Mesenchymal stem cell (in vitro differentiated cells and primary cell): Measurements from ENCODE around the gene ZNF22.
A peak's percentile ranks its signal among the peaks of the same experiment; 100 is the strongest.

ENCODE experiments used
- DNase-seq: peaks from one replicate; pipeline ENCODE4 v3.0.0-alpha.2; 2013
- H2AFZ ChIP-seq: one replicate; pipeline ENCODE4 v1.6.1; 2013; ENCODE audit warnings: low read depth, mild to moderate bottlenecking, control low read depth, inconsistent platforms, low read length, moderate library complexity
- H2AK5ac ChIP-seq: 2 replicates; pipeline ENCODE4 v1.6.1; 2013; ENCODE audit warnings: low read length, moderate library complexity, mild to moderate bottlenecking, inconsistent platforms; ENCODE audit not compliant: severe bottlenecking
- H2BK120ac ChIP-seq: one replicate; pipeline ENCODE4 v1.6.1; 2013; ENCODE audit warnings: low read depth, mild to moderate bottlenecking, inconsistent platforms, low read length, moderate library complexity
- H2BK12ac ChIP-seq, 2 experiments: one replicate each; pipeline ENCODE4 v1.6.1; 2013; ENCODE audit warnings: inconsistent platforms in 2 of 2, low read length in 2 of 2, mild to moderate bottlenecking in 2 of 2, moderate library complexity in 2 of 2, control low read depth in 1 of 2
- H2BK15ac ChIP-seq: one replicate; pipeline ENCODE4 v1.6.1; 2013; ENCODE audit warnings: mild to moderate bottlenecking, low read depth, inconsistent platforms; ENCODE audit not compliant: poor library complexity, severe bottlenecking
- H2BK5ac ChIP-seq: 2 replicates; pipeline ENCODE4 v1.6.1; 2013; ENCODE audit warnings: low read depth, mild to moderate bottlenecking, low read length, control low read depth, inconsistent platforms; ENCODE audit not compliant: poor library complexity, severe bottlenecking
- H3K14ac ChIP-seq, 2 experiments: one replicate each; pipeline ENCODE4 v1.6.1; 2013; ENCODE audit warnings: inconsistent platforms in 2 of 2, low read length in 2 of 2, control low read depth in 1 of 2, mild to moderate bottlenecking in 1 of 2, moderate library complexity in 1 of 2
- H3K18ac ChIP-seq, 2 experiments: one replicate each; pipeline ENCODE4 v1.6.1; 2013; ENCODE audit warnings: inconsistent platforms in 2 of 2, low read length in 2 of 2, control low read depth in 1 of 2, low read depth in 1 of 2, mild to moderate bottlenecking in 1 of 2
- H3K23ac ChIP-seq, 2 experiments: one replicate each; pipeline ENCODE4 v1.6.1; 2013; ENCODE audit warnings: inconsistent platforms in 2 of 2, low read length in 2 of 2, mild to moderate bottlenecking in 2 of 2, moderate library complexity in 2 of 2, control low read depth in 1 of 2
- H3K27ac ChIP-seq: 2 replicates; pipeline ENCODE4 v1.5.1; 2013; ENCODE audit warnings: mild to moderate bottlenecking, moderate library complexity, low read length, control low read depth, inconsistent platforms; ENCODE audit not compliant: poor library complexity, severe bottlenecking
- H3K27me3 ChIP-seq, 2 experiments: 2 replicates each; pipeline versions ENCODE4 v1.6.1 to v1.7.0; 2013; ENCODE audit warnings: low read length in 2 of 2, mild to moderate bottlenecking in 2 of 2, moderate library complexity in 2 of 2, control low read depth in 1 of 2, inconsistent platforms in 1 of 2; ENCODE audit not compliant: control insufficient read depth in 1 of 2, insufficient read depth in 1 of 2
- H3K36me3 ChIP-seq, 2 experiments: 2 replicates each; pipeline versions ENCODE4 v1.6.1 to v1.7.0; 2013; ENCODE audit warnings: low read length in 2 of 2, control low read depth in 1 of 2, inconsistent platforms in 1 of 2, low read depth in 1 of 2, mild to moderate bottlenecking in 1 of 2; ENCODE audit not compliant: insufficient read depth in 2 of 2, control insufficient read depth in 1 of 2
- H3K4ac ChIP-seq, 2 experiments: one replicate each; pipeline ENCODE4 v1.6.1; 2013; ENCODE audit warnings: inconsistent platforms in 2 of 2, low read length in 2 of 2, mild to moderate bottlenecking in 2 of 2, moderate library complexity in 2 of 2, control low read depth in 1 of 2, low read depth in 1 of 2
- H3K4me1 ChIP-seq: 2 replicates; pipeline ENCODE4 v1.6.1; 2013; ENCODE audit warnings: low read depth, low read length, control low read depth; ENCODE audit not compliant: control insufficient read depth, insufficient read depth
- H3K4me2 ChIP-seq: 2 replicates; pipeline ENCODE4 v1.6.1; 2013; ENCODE audit warnings: low read length, mild to moderate bottlenecking, inconsistent platforms; ENCODE audit not compliant: poor library complexity, severe bottlenecking
- H3K4me3 ChIP-seq, 2 experiments: 2 replicates each; pipeline versions ENCODE4 v1.5.1 to v1.7.0; 2013; ENCODE audit warnings: low read length in 2 of 2, mild to moderate bottlenecking in 2 of 2, control low read depth in 1 of 2, low read depth in 1 of 2; ENCODE audit not compliant: insufficient read depth in 1 of 2
- H3K79me1 ChIP-seq: replicated peaks from 2 replicates; pipeline ENCODE4 v1.6.1; 2013; ENCODE audit warnings: mild to moderate bottlenecking, control low read depth, low read length, inconsistent platforms; ENCODE audit not compliant: poor library complexity, severe bottlenecking
- H3K9ac ChIP-seq: 2 replicates; pipeline ENCODE4 v1.7.0; 2013; ENCODE audit warnings: mild to moderate bottlenecking, low read length, moderate library complexity
- H3K9me3 ChIP-seq: 2 replicates; pipeline ENCODE4 v1.7.0; 2013; ENCODE audit warnings: mild to moderate bottlenecking, low read length; ENCODE audit not compliant: control insufficient read depth
- H4K8ac ChIP-seq: one replicate; pipeline ENCODE4 v1.6.1; 2013; ENCODE audit warnings: inconsistent platforms, mild to moderate bottlenecking, low read length, moderate library complexity
- H4K91ac ChIP-seq: one replicate; pipeline ENCODE4 v1.6.1; 2013; ENCODE audit warnings: mild to moderate bottlenecking, low read length, inconsistent platforms
- WGBS: methylation state at CpG from one replicate; pipeline ENCODE4 v1.1.7; 2013; ENCODE audit warnings: mixed read lengths; 5-methylcytosine and 5-hydroxymethylcytosine counted together

Gene ZNF22

DNA sequence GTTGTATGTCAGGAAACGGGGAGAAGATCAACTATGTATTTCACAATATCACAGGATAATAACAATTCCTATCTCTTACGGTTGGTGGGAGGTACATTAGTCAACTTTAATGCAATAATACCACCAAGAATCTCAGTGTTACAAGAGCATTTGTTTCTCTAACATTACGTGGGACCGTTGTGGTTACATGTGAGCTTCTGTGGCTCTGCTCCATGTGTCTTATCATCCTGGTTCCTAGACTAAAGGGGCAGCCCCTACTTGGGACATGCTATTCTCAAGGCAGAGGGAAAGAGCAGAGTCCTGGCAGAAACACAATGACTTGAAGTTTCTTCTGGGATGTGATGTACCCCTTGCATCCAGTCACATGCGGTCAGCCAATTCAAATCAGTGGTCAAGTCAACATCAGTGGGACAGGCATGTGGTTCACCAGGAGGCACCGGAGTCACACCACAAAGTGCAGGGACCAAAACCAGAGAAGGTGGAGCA lies 2.5 kb upstream of the ZNF22 start:
- Histone ChIP-seq H4K91ac (no peak overlapping the region), H3K79me1 (no peaks in the 10 kb centered on the region), H3K27me3 (peaks cover 0 to 11% of the 10 kb centered on the region in 2 experiments), H2AK5ac (no peak overlapping the region), H3K9me3 (no peaks in the 10 kb centered on the region), H3K9ac (no peak overlapping the region), H2BK120ac (no peak overlapping the region), H3K4ac (no peak overlapping the region), H2BK5ac (no peak overlapping the region), H3K14ac (no peak overlapping the region), H3K4me1 (peaks cover 26% of the 10 kb centered on the region), H3K36me3 (peaks cover 5% of the 10 kb centered on the region in 2 experiments), H2BK12ac (no peak overlapping the region), H3K18ac (no peak overlapping the region), H3K27ac (no peak overlapping the region), H4K8ac (no peak overlapping the region), H2BK15ac (no peak overlapping the region), H2AFZ (no peak overlapping the region), H3K4me2 (no peak overlapping the region), H3K23ac (no peak overlapping the region), H3K4me3 (no peak overlapping the region)
- DNase-seq, result no peak
- WGBS, result 93% methylated on average over 5 of the region's 6 CpGs

DNA sequence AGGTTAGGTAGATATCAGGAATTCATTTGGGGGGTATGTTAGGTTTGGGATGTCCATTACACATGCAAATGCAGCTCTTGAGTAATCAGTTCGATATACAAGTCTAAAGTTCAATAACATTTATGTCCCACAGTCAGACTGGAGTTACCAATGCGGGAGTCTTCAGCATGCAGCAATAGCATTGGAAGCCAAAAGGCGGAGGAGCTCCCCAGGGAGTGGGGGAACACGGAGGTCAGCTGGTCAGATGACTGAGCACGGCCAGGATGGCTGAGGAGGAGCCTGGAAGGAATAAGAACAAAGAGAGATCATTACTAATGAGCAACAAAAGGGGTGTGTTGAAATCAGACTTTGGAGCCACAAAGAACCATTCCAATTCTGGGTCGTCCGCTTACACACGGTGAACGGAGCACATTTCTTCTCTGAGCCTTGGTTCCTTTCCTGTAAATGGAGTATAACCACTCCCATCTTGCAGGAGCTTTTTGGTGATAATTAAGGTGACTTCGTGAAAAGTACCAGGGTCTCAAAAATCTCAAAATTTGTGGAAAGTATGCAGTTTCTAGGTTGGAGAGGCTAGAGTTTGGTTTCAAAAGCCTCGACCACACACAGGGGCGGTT lies 478 bp upstream of the ZNF22 start:
- Histone ChIP-seq H2AK5ac (no peak overlapping the region), H2BK12ac (peak overlapping the region; percentile 35 to 43)

DNA sequence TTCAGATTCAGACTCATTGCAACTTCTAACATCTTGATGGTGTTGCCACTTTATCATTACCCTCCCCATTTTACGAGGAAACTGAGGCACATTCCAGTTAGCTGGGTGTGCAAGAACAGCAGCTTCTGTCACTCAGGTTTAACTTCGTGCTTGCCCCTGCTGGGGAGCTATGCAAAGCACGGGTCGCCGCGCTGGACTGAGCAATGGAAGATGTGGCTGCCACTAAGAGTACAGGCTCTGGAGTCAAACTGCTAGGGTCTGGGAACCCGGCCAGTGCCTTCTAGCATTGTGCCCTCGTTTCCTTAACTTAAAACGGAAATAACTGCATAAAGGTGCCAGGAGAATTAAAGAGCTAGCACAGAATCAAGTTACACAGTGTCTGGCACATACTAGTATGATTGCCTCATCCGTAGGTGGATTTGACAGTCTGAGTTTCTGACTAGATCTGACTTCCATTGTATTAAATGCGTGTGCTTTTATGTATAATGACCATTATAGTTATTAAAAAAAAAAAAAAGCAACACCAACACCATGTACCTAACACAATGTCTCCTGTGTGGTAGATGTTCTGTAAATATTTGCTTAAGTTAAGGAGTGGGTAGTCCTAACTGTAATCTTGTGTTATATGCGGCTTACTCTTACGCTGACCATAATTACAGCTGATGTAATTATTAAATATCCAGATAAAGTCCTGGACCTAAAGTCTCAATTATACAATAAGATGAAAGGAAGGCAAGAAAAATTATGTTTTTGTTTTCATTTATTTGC lies 842 bp downstream of the ZNF22 start:
- peak; percentile 77 for DNase-seq
- Histone ChIP-seq H2BK15ac (peak overlapping the region; percentile 21), H3K4me3 (peak overlapping the region; percentile 53 to 81)

More for the DNA sequence above, 478 bp upstream of the ZNF22 start:
- Histone ChIP-seq H3K36me3 (peaks cover 3 to 21% of the 10 kb centered on the region in 2 experiments), H3K79me1 (peaks cover 2% of the 10 kb centered on the region), H4K91ac (peak overlapping the region; percentile 90), H3K4ac (peak overlapping the region; percentile 35 to 96), H3K9ac (peak overlapping the region; percentile 95), H3K23ac (no peak overlapping the region), H3K27ac (no peak overlapping the region), H2BK120ac (no peak overlapping the region), H2BK5ac (no peak overlapping the region), H3K4me1 (peaks cover 16% of the 10 kb centered on the region), H3K9me3 (peaks cover 8% of the 10 kb centered on the region), H3K27me3 (peaks cover 0 to 11% of the 10 kb centered on the region in 2 experiments), H3K4me3 (peak overlapping the region; percentile 53 to 69), H2AFZ (peak overlapping the region; percentile 58), H4K8ac (peak overlapping the region; percentile 92), H3K14ac (no peak overlapping the region), H3K18ac (peak overlapping the region; percentile 87 to 97), H2BK15ac (no peak overlapping the region), H3K4me2 (peak overlapping the region; percentile 65)
- WGBS, result 74% methylated on average over 12 of the region's 12 CpGs
- peak; percentile 36 for DNase-seq

GRCh38 chr10:45003432-45004000 lies 2.8 kb downstream of the ZNF22 start:
- no peak overlapping the region for H2AFZ ChIP-seq
- no peak overlapping the region for H2BK120ac ChIP-seq
- no peak overlapping the region for H3K4me2 ChIP-seq
- peaks cover 7% of the 10 kb centered on the region for H3K4me1 ChIP-seq
- H3K18ac ChIP-seq, result no peak overlapping the region
- H4K91ac ChIP-seq, result no peak overlapping the region
- H3K9me3 ChIP-seq, result peaks cover 8% of the 10 kb centered on the region
- H3K79me1 ChIP-seq, result peaks cover 2% of the 10 kb centered on the region
- peaks cover 3 to 24% of the 10 kb centered on the region in 2 experiments for H3K36me3 ChIP-seq
- no peak overlapping the region for H3K9ac ChIP-seq
- no peak overlapping the region for H3K4ac ChIP-seq
- H2BK12ac ChIP-seq, result no peak overlapping the region
- no peak overlapping the region for H3K23ac ChIP-seq
- H2BK5ac ChIP-seq, result no peak overlapping the region
- H3K27me3 ChIP-seq, result peaks cover 0 to 11% of the 10 kb centered on the region in 2 experiments
- 97% methylated on average over 9 of the region's 10 CpGs for WGBS
- H2BK15ac ChIP-seq, result no peak overlapping the region
- no peak overlapping the region for H2AK5ac ChIP-seq
- H3K4me3 ChIP-seq, result no peak overlapping the region
- DNase-seq, result no peak
- no peak overlapping the region for H4K8ac ChIP-seq
- H3K14ac ChIP-seq, result no peak overlapping the region
- H3K27ac ChIP-seq, result no peak overlapping the region

More for the DNA sequence above, 842 bp downstream of the ZNF22 start:
- H3K14ac ChIP-seq, result no peak overlapping the region
- peak overlapping the region in 1 of 2 experiments; percentile 73 for H3K23ac ChIP-seq
- H4K91ac ChIP-seq, result peak overlapping the region; percentile 74
- H3K4me2 ChIP-seq, result peak overlapping the region; percentile 65
- 4% methylated on average over 9 of the region's 13 CpGs for WGBS
- peaks cover 11% of the 10 kb centered on the region for H3K4me1 ChIP-seq
- no peak overlapping the region for H2AK5ac ChIP-seq
- peak overlapping the region; percentile 95 for H3K9ac ChIP-seq
- H3K27ac ChIP-seq, result peak overlapping the region; percentile 63
- H3K27me3 ChIP-seq, result peaks cover 0 to 11% of the 10 kb centered on the region in 2 experiments
- H3K79me1 ChIP-seq, result peaks cover 2% of the 10 kb centered on the region
- H2BK12ac ChIP-seq, result no peak overlapping the region
- H2BK5ac ChIP-seq, result no peak overlapping the region
- H2AFZ ChIP-seq, result peak overlapping the region; percentile 58
- peak overlapping the region; percentile 89 for H2BK120ac ChIP-seq
- H3K4ac ChIP-seq, result peak overlapping the region; percentile 83 to 96
- H3K36me3 ChIP-seq, result peaks cover 3 to 24% of the 10 kb centered on the region in 2 experiments
- H4K8ac ChIP-seq, result peak overlapping the region; percentile 92
- peak overlapping the region; percentile 87 to 97 for H3K18ac ChIP-seq
- peaks cover 8% of the 10 kb centered on the region for H3K9me3 ChIP-seq
